Measurements from ENCODE around the gene GTPBP3.
A peak's percentile ranks its signal among the peaks of the same experiment; 100 is the strongest.

The GTPBP3 gene

GRCh38 chr19:17309198-17309964 is 28.0 kb upstream of the GTPBP3 start, which contains the start of gene DDA1:
Gene DDA1 (plus strand): TSS chr19:17309563. CDS start chr19:17309655, 92 bp downstream.
- DNase-seq (ENCODE audit: low read depth): peak; percentile 98

GRCh38 chr19:17309965-17310461 is 27.3 kb upstream of the GTPBP3 start:
- no peak for DNase-seq (ENCODE audit: low read depth)

GRCh38 chr19:17311455-17312188 is 25.7 kb upstream of the GTPBP3 start:
- no peak for DNase-seq (ENCODE audit: low read depth)

- DNase-seq (ENCODE audit: low read depth): no peak
Observed at GRCh38 chr19:17312189-17313113, 24.9 kb upstream of the GTPBP3 start.

GRCh38 chr19:17314007-17314593 is 23.3 kb upstream of the GTPBP3 start:
- no peak for DNase-seq (ENCODE audit: low read depth)

- DNase-seq (ENCODE audit: low read depth): no peak
Observed at GRCh38 chr19:17318966-17319365, 18.4 kb upstream of the GTPBP3 start.

GRCh38 chr19:17319473-17320238 is 17.7 kb upstream of the GTPBP3 start:
- DNase-seq (ENCODE audit: low read depth): no peak

GRCh38 chr19:17320435-17320834 is 16.9 kb upstream of the GTPBP3 start:
- DNase-seq (ENCODE audit: low read depth): no peak

GRCh38 chr19:17321655-17322489 is 15.5 kb upstream of the GTPBP3 start:
- no peak for DNase-seq (ENCODE audit: low read depth)

GRCh38 chr19:17322854-17323253 is 14.5 kb upstream of the GTPBP3 start:
- no peak for DNase-seq (ENCODE audit: low read depth)

- no peak for DNase-seq (ENCODE audit: low read depth)
Observed at GRCh38 chr19:17323300-17323963, 13.9 kb upstream of the GTPBP3 start.

GRCh38 chr19:17323964-17324332 is 13.4 kb upstream of the GTPBP3 start:
- DNase-seq (ENCODE audit: low read depth): no peak

GRCh38 chr19:17324357-17325114 is 12.8 kb upstream of the GTPBP3 start:
- no peak for DNase-seq (ENCODE audit: low read depth)

- no peak for DNase-seq (ENCODE audit: low read depth)
Observed at GRCh38 chr19:17325133-17325532, 12.2 kb upstream of the GTPBP3 start.

- DNase-seq (ENCODE audit: low read depth): no peak
Observed at GRCh38 chr19:17325881-17326594, 11.3 kb upstream of the GTPBP3 start.

- no peak for DNase-seq (ENCODE audit: low read depth)
Observed at GRCh38 chr19:17326595-17326966, 10.8 kb upstream of the GTPBP3 start.

GRCh38 chr19:17327068-17327653 is 10.2 kb upstream of the GTPBP3 start:
- no peak for DNase-seq (ENCODE audit: low read depth)
